K562 (cell line): ENCODE results near the gene B2M. TPM values are rescaled to one million over a fixed set of nuclear protein-coding genes. Genes with fewer than 3 reads are reported as not detected.

ENCODE experiments used
- ATAC-seq: fragments of 200-7000 bp; cut with Tn5 transposase; 3 replicates; pipeline ENCODE4 v1.9.1; 2020; ENCODE audit warnings: moderate library complexity
- BruUV-seq: library from RNA; stranded (reverse); fragments of 400-500 nt; replicated peaks from 2 replicates; lab custom pipeline; 2021; lab: Mats Ljungman, UMichigan
- CTCF ChIA-PET: fragments of 300-600 bp; formaldehyde crosslinking; extraction: SDS; loops from one replicate; lab custom pipeline; 2021; ENCODE audit warnings: low intra/inter-chr PET ratio; lab: Yijun Ruan, JAX
- POLR2A ChIA-PET: fragments of 300-600, 350-650 bp; sonication (Branson Sonifier 250); formaldehyde crosslinking; extraction: SDS; loops from one replicate; lab custom pipeline; 2021; ENCODE audit warnings: antibody characterized with exemption, inconsistent platforms; lab: Yijun Ruan, JAX
- DNase-seq, 4 experiments: peaks; one replicate each; pipeline versions ENCODE4 v3.0.0 to v3.0.0-alpha.2; 2011 to 2018; ENCODE audit warnings: low spot score in 3 of 4, mixed read lengths in 3 of 4; ENCODE audit errors: extremely low read depth in 1 of 4
- FAIRE-seq: peaks from 2 replicates; lab custom pipeline; 2011; peaks lifted over from hg19 to GRCh38; lab: Jason Lieb, UNC
- H2AFZ ChIP-seq: 2 replicates; pipeline ENCODE4 v1.6.0; 2011; ENCODE audit warnings: low read depth, low read length, control low read depth, inconsistent platforms
- H3K27ac ChIP-seq: fragments of 200-600 bp; 3 replicates; pipeline ENCODE4 v1.8.0; 2011; ENCODE audit warnings: low read depth, mild to moderate bottlenecking, control low read depth, inconsistent platforms, low read length, moderate library complexity, mixed read lengths; ENCODE audit errors: extremely low read depth
- H3K27me3 ChIP-seq, 2 experiments: fragments of 300-600 bp in 1 of 2; 2 replicates in 1 of 2; 3 replicates in 1 of 2; pipeline versions ENCODE4 v1.6.0 to v1.8.0; 2011; ENCODE audit warnings: inconsistent platforms in 2 of 2, low read length in 2 of 2, mild to moderate bottlenecking in 1 of 2, mixed read lengths in 1 of 2, moderate library complexity in 1 of 2; ENCODE audit not compliant: control insufficient read depth in 2 of 2, insufficient read depth in 2 of 2
- H3K36me3 ChIP-seq: fragments of 300-600 bp; 3 replicates; pipeline ENCODE4 v1.8.0; 2011; ENCODE audit warnings: mild to moderate bottlenecking, low read length, inconsistent platforms; ENCODE audit not compliant: control insufficient read depth, insufficient read depth
- H3K4me1 ChIP-seq, 2 experiments: fragments of 200-600 bp in 1 of 2; replicated peaks in 1 of 2; 2 replicates in 1 of 2; 3 replicates in 1 of 2; pipeline versions ENCODE4 v1.5.1 to v1.8.0; 2011; ENCODE audit warnings: inconsistent platforms in 2 of 2, low read length in 2 of 2, mild to moderate bottlenecking in 1 of 2, mixed read lengths in 1 of 2, moderate library complexity in 1 of 2; ENCODE audit not compliant: control insufficient read depth in 2 of 2, insufficient read depth in 2 of 2
- H3K4me2 ChIP-seq: 2 replicates; pipeline ENCODE4 v1.6.1; 2011; ENCODE audit warnings: low read length, control low read depth, inconsistent platforms, mixed read lengths; ENCODE audit not compliant: insufficient read depth
- H3K4me3 ChIP-seq: fragments of 200-600 bp; sonication (generic), shearing (Covaris generic); 2 replicates; pipeline ENCODE4 v1.5.1; 2016; ENCODE audit warnings: control low read depth, inconsistent platforms
- H3K79me2 ChIP-seq: fragments of 200-600 bp; 3 replicates; pipeline ENCODE4 v1.8.0; 2011; ENCODE audit warnings: low read length, inconsistent platforms; ENCODE audit not compliant: control insufficient read depth, insufficient read depth
- H3K9ac ChIP-seq, 2 experiments: 2 replicates each; pipeline versions ENCODE4 v1.6.0 to v1.6.1; 2011; ENCODE audit warnings: low read depth in 2 of 2, low read length in 2 of 2, control low read depth in 1 of 2, inconsistent platforms in 1 of 2, mild to moderate bottlenecking in 1 of 2, mixed read lengths in 1 of 2; ENCODE audit not compliant: insufficient read depth in 1 of 2
- H3K9me1 ChIP-seq: one replicate; pipeline ENCODE4 v1.6.0; 2011; ENCODE audit warnings: inconsistent platforms, mild to moderate bottlenecking, low read length, moderate library complexity; ENCODE audit not compliant: control insufficient read depth, insufficient read depth
- H3K9me3 ChIP-seq: replicated peaks from 2 replicates; pipeline ENCODE4 v1.5.1; 2011; ENCODE audit warnings: low read depth, low read length, inconsistent platforms; ENCODE audit not compliant: control insufficient read depth, insufficient read depth
- H4K20me1 ChIP-seq: replicated peaks from 2 replicates; pipeline ENCODE4 v1.6.1; 2011; ENCODE audit warnings: low read length, inconsistent platforms, mixed read lengths; ENCODE audit not compliant: control insufficient read depth, insufficient read depth
- ASH1L ChIP-seq: fragments of 450-650 bp; IDR thresholded peaks from 2 replicates; pipeline ENCODE4 v1.6.1; 2018; ENCODE audit warnings: borderline replicate concordance, mild to moderate bottlenecking, low read depth; ENCODE audit not compliant: partially characterized antibody
- FOS ChIP-seq: IDR thresholded peaks from 3 replicates; pipeline ENCODE4 v1.6.1; 2011; ENCODE audit not compliant: insufficient read length; ENCODE audit errors: extremely low read depth
- GATA2 ChIP-seq: sonication (generic); formaldehyde crosslinking; IDR thresholded peaks from 2 replicates; pipeline ENCODE4 v1.4.0; 2020; ENCODE audit warnings: mild to moderate bottlenecking, missing genetic modification reagents
- HMGN3 ChIP-seq: IDR thresholded peaks from 2 replicates; pipeline ENCODE4 v1.6.1; 2011; ENCODE audit warnings: borderline replicate concordance, low read depth, mild to moderate bottlenecking, mixed read lengths, low read length; ENCODE audit not compliant: insufficient read length; ENCODE audit errors: extremely low read depth
- KDM2B ChIP-seq: fragments of 250-450 bp; sonication (Bioruptor Pico); IDR thresholded peaks from 2 replicates; pipeline ENCODE4 v1.8.0; 2021; ENCODE audit warnings: mild to moderate bottlenecking, moderate library complexity
- KLF1 ChIP-seq: fragments of 450-650 bp; IDR thresholded peaks from 2 replicates; pipeline ENCODE4 v1.6.1; 2016; ENCODE audit warnings: missing genetic modification characterization, missing compliant biosample characterization
- MEF2A ChIP-seq: IDR thresholded peaks from 2 replicates; pipeline ENCODE4 v1.6.1; 2011; ENCODE audit warnings: low read depth, mild to moderate bottlenecking, low read length, moderate library complexity; ENCODE audit not compliant: control insufficient read depth
- NCOR1 ChIP-seq: fragments of 450-650 bp; IDR thresholded peaks from 2 replicates; pipeline ENCODE4 v1.6.1; 2016; ENCODE audit warnings: mild to moderate bottlenecking, moderate library complexity
- NUFIP1 ChIP-seq: fragments of 450-650 bp; IDR thresholded peaks from 2 replicates; pipeline ENCODE4 v1.6.1; 2018; ENCODE audit not compliant: partially characterized antibody
- POLR2G ChIP-seq: fragments of 200-400 bp; formaldehyde crosslinking; IDR thresholded peaks from 2 replicates; pipeline ENCODE4 v1.6.1; 2017; ENCODE audit warnings: low read depth, mild to moderate bottlenecking, antibody characterized with exemption, low read length, moderate library complexity
- RBFOX2 ChIP-seq: fragments of 200-400 bp; formaldehyde crosslinking; IDR thresholded peaks from 2 replicates; pipeline ENCODE4 v1.6.1; 2017; ENCODE audit warnings: low read depth, mild to moderate bottlenecking, low read length, moderate library complexity
- SMAD3 ChIP-seq: fragments of 450-650 bp; formaldehyde crosslinking; conservative IDR thresholded peaks from 2 replicates; pipeline ENCODE4 v1.4.0; 2020; ENCODE audit warnings: mild to moderate bottlenecking
- SUPT5H ChIP-seq: fragments of 450-650 bp; IDR thresholded peaks from 2 replicates; pipeline ENCODE4 v1.6.1; 2016
- ZNF740 ChIP-seq, 3 experiments: fragments of 200-800 bp in 1 of 3; sonication (Bioruptor generic) in 1 of 3; sonication (generic) in 1 of 3; formaldehyde crosslinking in 1 of 3; IDR thresholded peaks; 2 replicates each; pipeline versions ENCODE4 v1.6.1 to v1.8.0; 2016 to 2022; ENCODE audit warnings: mild to moderate bottlenecking in 2 of 3, missing compliant biosample characterization in 2 of 3, missing genetic modification characterization in 2 of 3, missing genetic modification reagents in 1 of 3
- WGBS: fragments of 100-300 bp; shearing (Covaris generic); methylation state at CpG from one replicate; pipeline ENCODE4 v1.1.6; 2016; ENCODE audit warnings: low coverage, mixed read lengths; ENCODE audit not compliant: insufficient coverage; ENCODE audit errors: missing lambda C conversion rate; 5-methylcytosine and 5-hydroxymethylcytosine counted together
- in situ Hi-C: fragments of 300-500 bp; cut with MboI; formaldehyde crosslinking; loops from 4 replicates; pipeline ENCODE4 v1.15.0; 2018; ENCODE audit warnings: inconsistent platforms, mixed read lengths
- intact Hi-C: fragments of 100-400 bp; cut with micrococcal nuclease; formaldehyde crosslinking; loops from 2 replicates; pipeline ENCODE4 v1.14.2; 2022
- polyA plus RNA-seq, 8 experiments: library from polyadenylated mRNA; depleted of rRNA in 4 of 8; stranded (reverse) in 5 of 8; unstranded in 3 of 8; fragments of >200 nt; fragmentation: Nextera tagmentation in 2 of 8; fragmentation: Illumina TruSeq in 1 of 8; extraction: Ambion mirVana in 2 of 8; extraction: Trizol in 1 of 8; gene quantifications; 2 replicates each; pipeline versions ENCODE4 v1.2.1 to v1.2.3, GENCODE V29; 2011 to 2014; ENCODE audit warnings: inconsistent platforms in 1 of 8, missing spikeins in 1 of 8
- total RNA-seq, 7 experiments: library from RNA; depleted of rRNA in 6 of 7; stranded (reverse); fragments of >200 nt in 6 of 7; fragmentation: Illumina TruSeq in 2 of 7; extraction: Trizol in 2 of 7; gene quantifications; 2 replicates each; pipeline versions ENCODE4 v1.2.1 to v1.2.3, GENCODE V29; 2011 to 2021; ENCODE audit warnings: low replicate concordance in 1 of 7

The B2M gene
- total and polyA plus RNA-seq, 9 of the 15 experiments (the other 6 are each of a cell fraction or from before 2014, with no cell fraction given), result 460 to 3,138 (median 1,032) TPM

DNA sequence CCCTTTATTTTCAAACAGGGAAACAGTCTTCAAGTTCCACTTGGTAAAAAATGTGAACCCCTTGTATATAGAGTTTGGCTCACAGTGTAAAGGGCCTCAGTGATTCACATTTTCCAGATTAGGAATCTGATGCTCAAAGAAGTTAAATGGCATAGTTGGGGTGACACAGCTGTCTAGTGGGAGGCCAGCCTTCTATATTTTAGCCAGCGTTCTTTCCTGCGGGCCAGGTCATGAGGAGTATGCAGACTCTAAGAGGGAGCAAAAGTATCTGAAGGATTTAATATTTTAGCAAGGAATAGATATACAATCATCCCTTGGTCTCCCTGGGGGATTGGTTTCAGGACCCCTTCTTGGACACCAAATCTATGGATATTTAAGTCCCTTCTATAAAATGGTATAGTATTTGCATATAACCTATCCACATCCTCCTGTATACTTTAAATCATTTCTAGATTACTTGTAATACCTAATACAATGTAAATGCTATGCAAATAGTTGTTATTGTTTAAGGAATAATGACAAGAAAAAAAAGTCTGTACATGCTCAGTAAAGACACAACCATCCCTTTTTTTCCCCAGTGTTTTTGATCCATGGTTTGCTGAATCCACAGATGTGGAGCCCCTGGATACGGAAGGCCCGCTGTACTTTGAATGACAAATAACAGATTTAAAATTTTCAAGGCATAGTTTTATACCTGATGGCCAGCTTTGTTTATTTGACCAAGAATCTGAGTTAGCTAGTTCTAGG lies 7.0 kb downstream of the B2M start:
- ChIA-PET CTCF (no interaction called here), POLR2A (interaction anchor here (0.7 to 4.0 kb wide), 3 partner anchors 9 to 1245 kb away, joined by 3 to 22 read pairs (median 4); no protein-coding TSS in a partner anchor)
- Histone ChIP-seq H3K4me2 (no peak overlapping the region), H2AFZ (no peak overlapping the region), H3K36me3 (peaks cover 49% of the 10 kb centered on the region), H3K4me1 (peaks cover 0 to 4% of the 10 kb centered on the region in 2 experiments; a peak in 2 of 5 replicates), H3K79me2 (peaks cover 20% of the 10 kb centered on the region), H3K27ac (no peak overlapping the region), H4K20me1 (0 out of 2 replicates have a peak, but pooled peaks cover 4% of the 10 kb centered on the region), H3K9me1 (peaks cover 3% of the 10 kb centered on the region), H3K4me3 (no peak overlapping the region), H3K9ac (no peak overlapping the region), H3K9me3 (no peaks in the 10 kb centered on the region), H3K27me3 (no peaks in the 10 kb centered on the region)
- in situ Hi-C loops, result no loop called here
- WGBS, result 66% methylated on average over 4 of the region's 4 CpGs
- DNase-seq (no peak), FAIRE-seq (no peak), ATAC-seq (no peak)
- intact Hi-C loops, result loop anchor here (10.0 kb wide), 2 partner anchors 126 to 206 kb away; no protein-coding TSS in a partner anchor
- no TSS peak for BruUV-seq
- TF ChIP-seq POLR2G (peak; percentile 26; the same call in 1 of the 2 replicates), RBFOX2 (0 out of 2 replicates have a peak, but pooled peaks have one; percentile 32), NUFIP1 (no peak)

- Histone ChIP-seq H3K9me3 (no peaks in the 10 kb centered on the region), H3K36me3 (peaks cover 49% of the 10 kb centered on the region), H3K27ac (peak overlapping the region; percentile 39; the same call in 1 of the 3 replicates), H2AFZ (no peak overlapping the region), H3K9ac (no peak overlapping the region), H3K79me2 (peaks cover 15% of the 10 kb centered on the region), H3K4me3 (no peak overlapping the region), H3K9me1 (peaks cover 3% of the 10 kb centered on the region), H3K4me2 (no peak overlapping the region), H4K20me1 (0 out of 2 replicates have a peak, but pooled peaks cover 4% of the 10 kb centered on the region), H3K27me3 (no peaks in the 10 kb centered on the region), H3K4me1 (peaks cover 0 to 3% of the 10 kb centered on the region in 2 experiments; a peak in 3 of 5 replicates)
- ATAC-seq (peak; percentile 19), FAIRE-seq (no peak), DNase-seq (no peak)
- WGBS, result 89% methylated on average over 8 of the region's 8 CpGs
- CTCF ChIA-PET, result no interaction called here
- no TSS peak for BruUV-seq
- in situ Hi-C loops, result no loop called here
- POLR2A ChIA-PET, result interaction anchor here (0.7 to 4.0 kb wide), 3 partner anchors 8 to 1245 kb away, joined by 3 to 22 read pairs (median 4); no protein-coding TSS in a partner anchor
- intact Hi-C loops, result loop anchor here (10.0 kb wide), 2 partner anchors 126 to 206 kb away; no protein-coding TSS in a partner anchor
- no peak for TF ChIP-seq NCOR1
- TF ChIP-seq SUPT5H, result 0 out of 2 replicates have a peak, but pooled peaks have one; percentile 19
- TF ChIP-seq MEF2A, result no peak
- no peak for TF ChIP-seq HMGN3
- no peak for TF ChIP-seq ASH1L
- no peak for TF ChIP-seq KDM2B (CRISPR knock-in tag)
- TF ChIP-seq ZNF740 (CRISPR knock-in tag; IDR thresholded peaks at IDR 0.05), result no peak
- no peak for TF ChIP-seq ZNF740 (tag; IDR thresholded peaks at IDR 0.05)
- TF ChIP-seq SMAD3 (CRISPR knock-in tag), result no peak
- no peak for TF ChIP-seq GATA2 (CRISPR knock-in tag)
- TF ChIP-seq FOS, result no peak
- no peak for TF ChIP-seq KLF1 (tag)
Observed at GRCh38 chr15:44718927-44719292, 7.6 kb downstream of the B2M start.
